ENCODE data around the gene NME7.
"Not testable (repeated sequence)": the region's sequence is repeated elsewhere in the genome, so short reads cannot be mapped to it uniquely, and the experiment has no call there.

The NME7 gene

GRCh38 chr1:169367686-169368405, at the start of gene NME7, which contains the start of gene BLZF1:
NME7 (minus strand) TSS chr1:169367797; CDS start chr1:169367710, 87 bp downstream.
BLZF1 (plus strand) TSS chr1:169368195; CDS start chr1:169369523, 1,328 bp downstream.
- DNase-seq = peak; percentile 98

DNA sequence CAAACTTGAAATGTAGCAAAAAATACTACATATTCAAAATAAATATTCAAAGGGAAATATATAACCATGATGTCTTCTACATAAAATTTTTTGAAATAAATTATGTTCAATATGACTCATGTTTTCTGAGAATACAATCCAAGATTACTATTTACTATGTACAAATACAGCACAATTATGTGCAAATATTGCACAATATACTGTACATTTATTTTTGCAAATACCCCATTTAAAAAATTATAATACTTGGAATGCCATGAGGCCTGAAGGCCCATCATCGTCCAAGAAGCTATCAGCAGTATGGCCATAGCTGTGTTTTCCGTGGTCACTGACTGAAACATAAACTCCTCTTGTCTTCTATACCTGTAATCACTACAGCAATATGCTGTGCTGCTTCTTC, 47.4 kb upstream of the NME7 start:
- no peak for DNase-seq

- not testable (repeated sequence) for DNase-seq
Observed at GRCh38 chr1:169408340-169408739, 40.7 kb upstream of the NME7 start.

GRCh38 chr1:169402578-169402977, 35.0 kb upstream of the NME7 start:
- DNase-seq = not testable (repeated sequence)

GRCh38 chr1:169395955-169396354, 28.4 kb upstream of the NME7 start:
- no peak for DNase-seq

GRCh38 chr1:169392406-169392805, 24.8 kb upstream of the NME7 start:
- DNase-seq = no peak

GRCh38 chr1:169390303-169390702, 22.7 kb upstream of the NME7 start:
- no peak for DNase-seq

GRCh38 chr1:169387399-169387798, 19.8 kb upstream of the NME7 start:
- DNase-seq = no peak

DNA sequence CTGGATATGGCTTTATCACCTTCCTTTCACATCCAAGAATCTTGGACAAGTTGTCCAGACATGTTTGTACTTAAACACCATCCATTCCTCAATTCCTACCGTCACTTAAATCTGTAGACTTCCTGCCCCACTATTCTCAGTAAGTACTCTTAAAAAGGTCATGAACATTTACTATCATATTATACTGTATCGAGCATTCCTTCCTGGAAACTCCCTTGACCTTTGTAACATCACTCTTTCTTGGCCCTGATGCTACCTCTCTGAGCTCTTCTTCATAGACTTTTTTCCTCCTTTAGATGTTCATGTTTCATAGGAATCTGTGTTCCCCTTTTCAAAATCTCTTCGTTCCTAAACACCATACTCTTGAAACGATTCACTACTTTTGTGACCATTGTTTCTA, 15.9 kb upstream of the NME7 start:
- no peak for DNase-seq

DNA sequence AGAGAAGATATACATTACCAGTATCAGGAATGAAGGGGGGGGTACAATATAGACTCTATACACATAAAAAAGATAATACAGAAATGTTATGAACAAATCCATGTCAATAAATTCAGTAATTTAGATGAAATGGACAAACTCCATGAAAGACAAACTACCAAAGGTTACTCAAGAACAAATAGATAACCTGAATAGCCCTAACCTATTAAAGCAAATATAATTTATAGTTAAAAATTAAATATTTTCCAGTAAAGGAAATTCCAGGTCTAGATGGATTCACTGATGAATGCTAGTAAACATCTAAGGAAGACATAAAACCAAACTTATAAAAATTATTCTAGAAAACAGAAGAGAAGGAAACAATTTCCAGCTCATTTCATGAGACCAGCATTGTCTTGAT, 13.6 kb upstream of the NME7 start:
- DNase-seq = no peak

- DNase-seq = no peak
Observed at GRCh38 chr1:169371404-169371803, 3.8 kb upstream of the NME7 start.

DNA sequence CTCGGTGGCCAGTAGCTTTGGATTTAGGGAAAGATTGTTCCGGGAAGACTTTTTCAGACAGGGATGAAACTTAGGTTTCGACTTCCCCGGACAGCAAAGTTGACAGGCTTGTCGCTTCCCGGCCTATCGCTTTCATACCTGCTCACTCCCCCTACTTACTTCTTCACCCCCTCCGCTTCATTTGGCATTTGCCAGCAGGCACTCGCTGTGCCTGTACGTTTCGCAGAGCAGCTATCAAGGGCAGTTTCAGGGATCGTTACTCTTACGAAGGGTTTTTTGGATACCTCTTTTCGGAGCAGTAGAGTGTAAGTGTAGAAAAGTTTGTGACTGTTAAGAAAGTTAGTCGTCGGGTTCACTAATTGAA, 791 bp upstream of the NME7 start:
- DNase-seq = peak; percentile 27

DNA sequence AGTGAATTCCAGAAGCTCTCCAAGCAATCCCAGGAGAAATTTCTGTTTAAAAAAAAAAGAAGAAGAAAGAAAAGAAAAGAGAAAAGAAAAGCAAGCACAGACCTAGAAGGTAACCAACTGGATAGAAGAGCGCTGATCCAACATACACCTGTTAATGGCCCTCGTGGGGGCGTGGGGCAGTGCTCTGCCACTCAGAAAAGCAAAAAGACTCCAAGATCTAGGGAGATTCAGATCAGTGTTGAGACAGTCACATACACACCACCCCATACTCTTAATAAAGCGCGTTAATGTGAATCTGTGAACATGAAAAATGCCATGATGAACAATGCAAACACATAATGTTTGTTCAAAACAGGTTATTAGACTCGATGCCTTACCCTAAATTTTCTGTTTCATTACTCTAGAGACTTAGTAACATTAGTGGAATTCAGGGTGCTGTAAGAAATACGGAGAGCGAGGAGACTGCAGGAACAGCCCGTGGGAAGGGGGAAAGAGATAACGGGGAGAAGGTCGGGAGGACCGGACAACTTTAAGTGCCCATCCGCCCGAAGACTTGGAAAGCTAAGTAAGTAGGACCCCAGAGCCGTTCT, 406 bp downstream of the NME7 start:
- no peak for DNase-seq

DNA sequence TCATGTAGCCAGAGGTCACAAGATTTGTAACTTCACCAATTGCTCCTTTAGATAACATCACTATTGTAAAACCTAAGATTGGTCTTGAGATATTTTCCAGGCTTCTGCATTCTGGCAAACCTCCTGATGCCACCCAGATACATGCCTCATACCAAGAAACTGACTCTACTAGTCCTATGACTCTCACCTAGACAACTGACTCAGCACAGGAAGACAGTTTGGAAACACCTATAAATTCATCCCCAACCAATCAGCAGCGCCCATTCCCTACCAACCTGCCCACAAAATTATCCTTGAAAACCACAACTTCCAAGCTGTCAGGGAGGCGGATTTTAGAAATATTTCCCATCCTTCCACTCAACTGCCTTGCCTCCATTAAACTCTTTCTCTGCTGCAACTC, 2.6 kb downstream of the NME7 start:
- DNase-seq = no peak

GRCh38 chr1:169363046-169363730, 4.4 kb downstream of the NME7 start:
- DNase-seq = no peak

- DNase-seq = no peak
Observed at GRCh38 chr1:169361281-169361680, 6.3 kb downstream of the NME7 start.

DNA sequence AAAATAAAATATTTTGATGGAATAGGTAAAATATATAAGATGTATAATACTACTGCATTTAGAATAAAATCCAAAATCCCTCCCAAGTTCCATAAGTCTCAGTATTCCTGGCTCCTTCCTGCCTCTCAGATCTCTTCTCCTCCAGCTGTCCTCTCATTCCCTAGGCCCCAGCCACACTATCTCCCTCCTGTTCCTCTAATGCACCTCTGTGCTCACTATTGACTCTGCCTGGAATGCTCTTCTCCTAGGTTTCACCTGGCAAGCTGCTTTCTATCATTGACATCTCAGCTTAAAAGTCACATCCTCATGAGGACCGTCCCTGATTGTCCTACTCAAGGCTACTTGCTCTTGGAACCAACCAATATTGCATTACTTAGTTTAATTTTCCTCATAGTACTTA, 7.2 kb downstream of the NME7 start:
- DNase-seq = no peak

DNA sequence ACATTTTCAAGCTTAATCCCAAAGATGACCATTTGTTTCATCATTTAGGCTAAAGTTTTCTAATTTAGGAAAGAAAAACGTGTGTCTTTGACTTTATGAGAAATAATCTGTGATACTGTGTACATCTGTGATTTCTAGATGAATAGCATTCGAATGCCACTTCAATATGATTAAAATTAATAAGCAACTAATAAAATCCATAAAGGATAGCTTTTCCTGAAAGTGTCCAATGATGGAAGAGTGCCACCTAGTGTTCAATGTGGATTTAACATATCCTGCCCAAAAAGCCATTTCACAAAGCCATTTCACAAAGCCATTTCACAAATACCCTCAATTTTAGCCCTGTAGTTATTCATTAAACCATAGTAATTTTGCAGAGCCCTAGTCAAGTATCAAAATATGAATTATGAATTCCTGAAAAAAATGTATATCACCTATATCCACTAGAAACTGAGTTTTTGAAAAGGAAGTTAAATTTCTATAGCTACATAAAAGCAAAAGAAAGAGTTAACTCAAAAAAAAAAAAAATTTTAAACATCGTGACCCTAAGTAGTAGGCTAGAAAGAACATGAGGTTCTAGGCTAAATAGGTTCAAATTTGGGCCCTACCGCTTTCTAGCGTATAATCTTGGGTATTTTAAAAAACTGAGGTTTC, 19.1 kb downstream of the NME7 start:
- no peak for DNase-seq

DNA sequence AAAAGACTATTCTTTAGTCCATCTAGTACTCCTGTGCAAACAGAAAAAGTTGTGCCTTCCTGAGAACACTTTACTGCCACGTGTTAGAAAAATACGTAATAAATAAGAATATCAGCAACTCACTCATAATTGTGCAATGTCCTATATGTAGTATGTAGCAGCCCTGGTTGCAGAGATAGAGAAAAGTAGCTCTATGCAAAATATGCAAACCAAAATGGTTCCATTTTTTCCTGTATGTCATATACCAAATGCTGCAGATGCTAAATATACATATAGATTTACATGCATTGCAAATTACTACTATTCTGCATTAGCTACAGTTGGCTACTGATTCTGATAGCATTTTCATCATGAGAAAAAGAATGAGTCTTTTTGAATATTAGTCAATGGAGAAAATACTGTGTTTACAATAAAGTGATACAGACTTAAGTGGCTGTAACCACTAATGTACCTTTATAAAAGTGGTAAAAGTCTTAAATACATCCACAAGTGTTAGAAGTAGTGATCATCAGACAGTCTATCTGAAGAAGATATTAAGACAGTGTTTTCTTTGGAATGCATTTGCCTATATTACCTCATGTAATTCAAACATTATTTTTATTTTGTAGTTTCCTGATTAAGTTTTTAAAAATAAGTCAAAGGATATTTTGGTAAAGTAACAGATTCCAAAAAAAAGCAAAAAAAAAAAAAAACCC, 19.8 kb downstream of the NME7 start:
- DNase-seq = no peak

DNA sequence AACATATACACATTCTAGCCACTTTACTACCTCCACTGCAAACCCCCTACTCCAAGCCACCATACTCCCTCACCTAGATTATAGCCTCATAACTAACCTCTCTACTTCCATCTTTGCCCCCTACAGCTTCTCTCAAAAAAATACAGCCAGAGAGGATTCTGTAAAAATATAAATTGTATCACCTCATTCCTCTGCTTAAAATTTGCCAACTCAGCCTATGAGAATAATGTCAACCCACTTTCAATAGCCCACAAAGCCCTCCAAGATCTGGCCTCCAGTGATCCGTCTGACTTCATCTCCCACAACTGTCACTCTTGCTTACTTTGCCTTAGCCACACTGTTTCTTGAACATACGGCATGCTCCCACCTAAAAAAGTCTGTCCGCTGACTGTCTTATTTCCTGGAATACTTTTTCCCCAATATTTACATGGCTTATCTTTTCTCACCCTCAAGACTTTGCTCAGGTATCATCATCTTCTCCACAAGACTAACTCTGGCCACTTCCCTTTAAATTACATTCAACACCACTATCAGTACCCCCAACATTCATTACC, 21.5 kb downstream of the NME7 start:
- no peak for DNase-seq

DNA sequence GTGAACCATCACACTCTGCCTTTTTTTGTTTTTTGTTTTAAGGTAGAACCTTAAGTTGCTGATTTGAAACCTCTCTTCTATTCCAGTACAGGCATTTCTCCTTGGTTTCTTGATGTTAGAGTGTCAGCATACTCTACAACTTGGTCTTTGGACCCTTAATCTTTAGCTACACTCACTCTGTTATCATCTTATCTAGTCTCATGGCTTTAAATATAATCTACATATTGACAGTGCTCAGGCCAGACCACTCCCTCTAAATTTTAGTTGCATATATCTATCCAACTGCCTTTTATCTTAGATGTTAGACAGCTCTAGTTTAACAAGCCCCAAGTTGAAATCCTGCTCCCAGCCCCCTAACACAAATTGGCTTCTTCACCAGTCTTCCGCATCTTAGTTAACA, 22.1 kb downstream of the NME7 start:
- no peak for DNase-seq

- DNase-seq = not testable (repeated sequence)
Observed at GRCh38 chr1:169342096-169342495, 25.5 kb downstream of the NME7 start.

GRCh38 chr1:169340882-169341281, 26.7 kb downstream of the NME7 start:
- DNase-seq = no peak
